Cardiac ventricle fibroblast (primary cell): Measurements from ENCODE around the gene PDYN. TPM values are rescaled to one million over a fixed set of nuclear protein-coding genes. Genes with fewer than 3 reads are reported as not detected.

ENCODE experiments used
- total RNA-seq: library from RNA; depleted of rRNA; stranded (reverse); fragments of >200 nt; gene quantifications from 2 replicates; pipeline ENCODE4 v1.2.3, GENCODE V29; 2015

Gene PDYN
- not detected in 2 replicates for total RNA-seq

DNA sequence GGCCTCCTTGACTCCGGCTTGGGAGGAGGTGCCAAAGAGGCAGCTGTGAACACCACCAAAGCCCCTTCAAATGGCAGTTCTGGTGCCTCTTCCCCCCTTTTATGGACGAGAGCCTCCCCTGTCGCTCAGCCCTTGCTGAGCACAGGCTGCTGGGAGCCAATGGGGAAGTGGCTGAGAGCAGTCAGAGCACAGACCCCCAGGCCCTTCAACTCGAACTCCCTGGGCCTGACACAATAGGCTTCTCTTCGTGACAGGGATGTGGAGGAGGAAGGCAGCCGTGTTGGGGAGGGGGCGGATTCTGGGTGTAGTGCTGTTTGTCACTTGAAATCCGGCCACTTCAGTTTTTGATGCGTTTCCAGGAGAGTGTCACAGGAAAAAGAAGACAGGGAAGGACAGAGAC lies at the start of gene PDYN:
Gene PDYN (minus strand): TSS at position 73 of the 400 bp plus-strand sequence. CDS start 10,974 bp downstream, outside the sequence.

Other genes starting within 250 kb of the PDYN start
- gene SIRPA, start 98.7 kb downstream of the PDYN start, total RNA-seq: 21.2 and 21.4 TPM in 2 replicates
- gene STK35, start 107.8 kb upstream of the PDYN start, total RNA-seq: 7.7 and 8.1 TPM in 2 replicates